ENCODE data around the gene APOL6. TPM values are rescaled to one million over a fixed set of nuclear protein-coding genes. Genes with fewer than 3 reads are reported as not detected.

APOL6 gene
- total and polyA plus RNA-seq, 2 of the 13 experiments (the other 11 are each of a cell fraction or from before 2014, with no cell fraction given) = 5.2 to 7.5 TPM

DNA sequence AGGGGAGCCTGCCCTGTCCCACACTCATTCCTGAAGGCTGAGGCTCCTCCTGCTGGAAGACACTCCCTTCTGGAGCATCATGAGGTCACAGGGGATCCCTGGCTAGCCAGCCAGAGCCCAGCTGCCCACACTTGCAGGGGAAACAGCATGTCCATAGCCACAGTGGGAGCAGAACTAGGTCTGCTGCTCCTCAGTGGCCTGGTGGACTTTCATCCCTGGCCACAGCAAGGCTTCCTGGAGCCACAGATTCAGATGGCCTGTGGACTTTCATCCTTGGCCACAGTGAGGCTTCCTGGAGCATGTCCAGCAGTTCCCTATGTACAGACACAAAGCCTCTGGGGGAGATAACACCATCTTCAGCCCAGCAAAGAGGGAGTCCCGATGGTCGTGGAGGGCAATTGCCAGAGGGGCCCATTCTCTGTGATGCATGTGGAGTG is 5.9 kb upstream of the APOL6 start (continued):
- TF ChIP-seq EHMT2 (IDR thresholded peaks at IDR 0.05; ENCODE audit: borderline replicate concordance, low read depth, low read length) (no peak), ZNF326 (CRISPR knock-in tag; IDR thresholded peaks at IDR 0.05; ENCODE audit: borderline replicate concordance) (no peak), POLR2AphosphoS2 (IDR thresholded peaks at IDR 0.05; ENCODE audit: low read depth, low read length) (no peak), MAFG (CRISPR knock-in tag; IDR thresholded peaks at IDR 0.05) (no peak), PITX1 (CRISPR knock-in tag; IDR thresholded peaks at IDR 0.05) (no peak; the same call in 1 of the 2 replicates), PRMT3 (CRISPR knock-in tag; IDR thresholded peaks at IDR 0.05; ENCODE audit: borderline replicate concordance, low read depth) (no peak), SP140L (CRISPR knock-in tag; IDR thresholded peaks at IDR 0.05; ENCODE audit: borderline replicate concordance) (no peak), ZNF484 (CRISPR knock-in tag; IDR thresholded peaks at IDR 0.05; ENCODE audit: borderline replicate concordance, low read depth) (no peak), ZNF160 (CRISPR knock-in tag; IDR thresholded peaks at IDR 0.05) (no peak), ZNF747 (CRISPR knock-in tag; IDR thresholded peaks at IDR 0.05; ENCODE audit: borderline replicate concordance) (no peak), PHF21A (CRISPR knock-in tag; IDR thresholded peaks at IDR 0.05) (no peak), SIN3B (IDR thresholded peaks at IDR 0.05; ENCODE audit: low read length) (no peak), SNAPC2 (CRISPR knock-in tag; IDR thresholded peaks at IDR 0.05) (no peak), ZSCAN29 (CRISPR knock-in tag; conservative IDR thresholded peaks at IDR 0.05) (no peak), ZMYM2 (CRISPR knock-in tag; IDR thresholded peaks at IDR 0.05) (peak; percentile 80), MTA3 (CRISPR knock-in tag; IDR thresholded peaks at IDR 0.05) (no peak), ZFAT (CRISPR knock-in tag; conservative IDR thresholded peaks at IDR 0.05) (no peak), ETV6 (CRISPR knock-in tag; conservative IDR thresholded peaks at IDR 0.05) (no peak)
- TF ChIP-seq, protein P1, sequence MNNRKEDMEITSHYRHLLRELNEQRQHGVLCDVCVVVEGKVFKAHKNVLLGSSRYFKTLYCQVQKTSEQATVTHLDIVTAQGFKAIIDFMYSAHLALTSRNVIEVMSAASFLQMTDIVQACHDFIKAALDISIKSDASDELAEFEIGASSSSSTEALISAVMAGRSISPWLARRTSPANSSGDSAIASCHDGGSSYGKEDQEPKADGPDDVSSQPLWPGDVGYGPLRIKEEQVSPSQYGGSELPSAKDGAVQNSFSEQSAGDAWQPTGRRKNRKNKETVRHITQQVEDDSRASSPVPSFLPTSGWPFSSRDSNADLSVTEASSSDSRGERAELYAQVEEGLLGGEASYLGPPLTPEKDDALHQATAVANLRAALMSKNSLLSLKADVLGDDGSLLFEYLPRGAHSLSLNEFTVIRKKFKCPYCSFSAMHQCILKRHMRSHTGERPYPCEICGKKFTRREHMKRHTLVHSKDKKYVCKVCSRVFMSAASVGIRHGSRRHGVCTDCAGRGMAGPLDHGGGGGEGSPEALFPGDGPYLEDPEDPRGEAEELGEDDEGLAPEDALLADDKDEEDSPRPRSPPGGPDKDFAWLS (CRISPR knock-in tag; IDR thresholded peaks at IDR 0.05; ENCODE audit: borderline replicate concordance) = no peak
- TF ChIP-seq, protein P2, sequence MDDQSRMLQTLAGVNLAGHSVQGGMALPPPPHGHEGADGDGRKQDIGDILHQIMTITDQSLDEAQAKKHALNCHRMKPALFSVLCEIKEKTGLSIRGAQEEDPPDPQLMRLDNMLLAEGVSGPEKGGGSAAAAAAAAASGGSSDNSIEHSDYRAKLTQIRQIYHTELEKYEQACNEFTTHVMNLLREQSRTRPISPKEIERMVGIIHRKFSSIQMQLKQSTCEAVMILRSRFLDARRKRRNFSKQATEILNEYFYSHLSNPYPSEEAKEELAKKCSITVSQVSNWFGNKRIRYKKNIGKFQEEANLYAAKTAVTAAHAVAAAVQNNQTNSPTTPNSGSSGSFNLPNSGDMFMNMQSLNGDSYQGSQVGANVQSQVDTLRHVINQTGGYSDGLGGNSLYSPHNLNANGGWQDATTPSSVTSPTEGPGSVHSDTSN (CRISPR knock-in tag; IDR thresholded peaks at IDR 0.05; ENCODE audit: borderline replicate concordance) = no peak
- TF ChIP-seq, protein P3, sequence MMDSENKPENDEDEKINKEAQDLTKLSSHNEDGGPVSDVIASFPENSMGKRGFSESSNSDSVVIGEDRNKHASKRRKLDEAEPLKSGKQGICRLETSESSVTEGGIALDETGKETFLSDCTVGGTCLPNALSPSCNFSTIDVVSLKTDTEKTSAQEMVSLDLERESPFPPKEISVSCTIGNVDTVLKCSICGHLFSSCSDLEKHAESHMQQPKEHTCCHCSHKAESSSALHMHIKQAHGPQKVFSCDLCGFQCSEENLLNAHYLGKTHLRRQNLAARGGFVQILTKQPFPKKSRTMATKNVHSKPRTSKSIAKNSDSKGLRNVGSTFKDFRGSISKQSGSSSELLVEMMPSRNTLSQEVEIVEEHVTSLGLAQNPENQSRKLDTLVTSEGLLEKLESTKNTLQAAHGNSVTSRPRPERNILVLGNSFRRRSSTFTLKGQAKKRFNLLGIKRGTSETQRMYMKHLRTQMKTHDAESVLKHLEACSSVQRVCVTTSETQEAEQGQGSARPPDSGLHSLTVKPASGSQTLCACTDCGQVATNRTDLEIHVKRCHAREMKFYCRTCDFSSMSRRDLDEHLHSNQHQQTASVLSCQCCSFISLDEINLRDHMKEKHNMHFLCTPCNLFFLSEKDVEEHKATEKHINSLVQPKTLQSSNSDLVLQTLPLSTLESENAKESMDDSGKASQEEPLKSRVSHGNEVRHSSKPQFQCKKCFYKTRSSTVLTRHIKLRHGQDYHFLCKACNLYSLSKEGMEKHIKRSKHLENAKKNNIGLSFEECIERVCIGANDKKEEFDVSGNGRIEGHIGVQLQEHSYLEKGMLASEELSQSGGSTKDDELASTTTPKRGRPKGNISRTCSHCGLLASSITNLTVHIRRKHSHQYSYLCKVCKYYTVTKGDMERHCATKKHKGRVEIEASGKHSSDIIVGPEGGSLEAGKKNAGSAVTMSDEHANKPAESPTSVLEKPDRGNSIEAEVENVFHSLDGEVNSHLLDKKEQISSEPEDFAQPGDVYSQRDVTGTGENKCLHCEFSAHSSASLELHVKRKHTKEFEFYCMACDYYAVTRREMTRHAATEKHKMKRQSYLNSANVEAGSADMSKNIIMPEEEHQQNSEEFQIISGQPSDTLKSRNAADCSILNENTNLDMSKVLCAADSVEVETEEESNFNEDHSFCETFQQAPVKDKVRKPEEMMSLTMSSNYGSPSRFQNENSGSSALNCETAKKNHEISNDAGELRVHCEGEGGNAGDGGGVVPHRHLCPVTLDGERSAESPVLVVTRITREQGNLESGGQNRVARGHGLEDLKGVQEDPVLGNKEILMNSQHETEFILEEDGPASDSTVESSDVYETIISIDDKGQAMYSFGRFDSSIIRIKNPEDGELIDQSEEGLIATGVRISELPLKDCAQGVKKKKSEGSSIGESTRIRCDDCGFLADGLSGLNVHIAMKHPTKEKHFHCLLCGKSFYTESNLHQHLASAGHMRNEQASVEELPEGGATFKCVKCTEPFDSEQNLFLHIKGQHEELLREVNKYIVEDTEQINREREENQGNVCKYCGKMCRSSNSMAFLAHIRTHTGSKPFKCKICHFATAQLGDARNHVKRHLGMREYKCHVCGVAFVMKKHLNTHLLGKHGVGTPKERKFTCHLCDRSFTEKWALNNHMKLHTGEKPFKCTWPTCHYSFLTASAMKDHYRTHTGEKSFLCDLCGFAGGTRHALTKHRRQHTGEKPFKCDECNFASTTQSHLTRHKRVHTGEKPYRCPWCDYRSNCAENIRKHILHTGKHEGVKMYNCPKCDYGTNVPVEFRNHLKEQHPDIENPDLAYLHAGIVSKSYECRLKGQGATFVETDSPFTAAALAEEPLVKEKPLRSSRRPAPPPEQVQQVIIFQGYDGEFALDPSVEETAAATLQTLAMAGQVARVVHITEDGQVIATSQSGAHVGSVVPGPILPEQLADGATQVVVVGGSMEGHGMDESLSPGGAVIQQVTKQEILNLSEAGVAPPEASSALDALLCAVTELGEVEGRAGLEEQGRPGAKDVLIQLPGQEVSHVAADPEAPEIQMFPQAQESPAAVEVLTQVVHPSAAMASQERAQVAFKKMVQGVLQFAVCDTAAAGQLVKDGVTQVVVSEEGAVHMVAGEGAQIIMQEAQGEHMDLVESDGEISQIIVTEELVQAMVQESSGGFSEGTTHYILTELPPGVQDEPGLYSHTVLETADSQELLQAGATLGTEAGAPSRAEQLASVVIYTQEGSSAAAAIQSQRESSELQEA (CRISPR knock-in tag; IDR thresholded peaks at IDR 0.05; ENCODE audit: not compliant biosample characterization) = no peak
